HEK293T (cell line): ENCODE measurements around the gene ITIH1.

Source experiments
- BHLHE40 ChIP-seq: fragments of 450-650 bp; IDR thresholded peaks from 2 replicates; pipeline ENCODE4 v1.6.1; 2016; ENCODE audit warnings: mild to moderate bottlenecking, moderate library complexity, borderline replicate concordance
- ELF4 ChIP-seq: fragments of 450-650 bp; IDR thresholded peaks from 2 replicates; pipeline ENCODE4 v1.6.1; 2017; ENCODE audit warnings: antibody characterized with exemption
- FOXA1 ChIP-seq: fragments of 450-650 bp; IDR thresholded peaks from 2 replicates; pipeline ENCODE4 v1.6.1; 2016; ENCODE audit warnings: mild to moderate bottlenecking
- FOXK2 ChIP-seq: fragments of 450-650 bp; IDR thresholded peaks from 2 replicates; pipeline ENCODE4 v1.6.1; 2016; ENCODE audit warnings: mild to moderate bottlenecking
- HDGF ChIP-seq: fragments of 450-650 bp; IDR thresholded peaks from 2 replicates; pipeline ENCODE4 v1.6.1; 2017; ENCODE audit warnings: antibody characterized with exemption, borderline replicate concordance
- L3MBTL2 ChIP-seq: fragments of 450-650 bp; conservative IDR thresholded peaks from 2 replicates; pipeline ENCODE4 v1.6.1; 2016; ENCODE audit warnings: mild to moderate bottlenecking
- NFRKB ChIP-seq: fragments of 450-650 bp; IDR thresholded peaks from 2 replicates; pipeline ENCODE4 v1.6.1; 2016; ENCODE audit warnings: mild to moderate bottlenecking, moderate library complexity
- SP1 ChIP-seq: fragments of 450-650 bp; IDR thresholded peaks from 2 replicates; pipeline ENCODE4 v1.6.1; 2017
- ZNF384 ChIP-seq: fragments of 450-650 bp; IDR thresholded peaks from 2 replicates; pipeline ENCODE4 v1.6.1; 2016

- no peak for TF ChIP-seq ZNF384
- TF ChIP-seq L3MBTL2, result no peak
- TF ChIP-seq FOXA1, result no peak
- TF ChIP-seq BHLHE40, result no peak
- TF ChIP-seq HDGF, result no peak
- no peak for TF ChIP-seq FOXK2
- no peak for TF ChIP-seq SP1
- no peak for TF ChIP-seq NFRKB
- no peak for TF ChIP-seq ELF4
Observed at GRCh38 chr3:52739730-52740129, 37.7 kb upstream of the ITIH1 start.
